Epithelial cell of prostate (primary cell): ENCODE data around the gene C2orf92.
"Not testable (repeated sequence)": the region's sequence is repeated elsewhere in the genome, so short reads cannot be mapped to it uniquely, and the experiment has no call there.

Experiments
- DNase-seq: peaks from one replicate; pipeline ENCODE4 v3.0.0-alpha.2; 2011; ENCODE audit warnings: low read depth, low spot score
- H3K27ac ChIP-seq: fragments of 450-650 bp; 2 replicates; pipeline ENCODE4 v1.5.1; 2017; ENCODE audit warnings: mild to moderate bottlenecking

Gene C2orf92

GRCh38 chr2:97688062-97688827 is 18.7 kb downstream of the C2orf92 start:
- DNase-seq = no peak
- H3K27ac ChIP-seq = no peak overlapping the region

GRCh38 chr2:97691166-97691565 is 21.7 kb downstream of the C2orf92 start:
- DNase-seq = no peak
- H3K27ac ChIP-seq = no peak overlapping the region

GRCh38 chr2:97693476-97693875 is 24.0 kb downstream of the C2orf92 start:
- no peak for DNase-seq
- H3K27ac ChIP-seq = no peak overlapping the region

- no peak overlapping the region for H3K27ac ChIP-seq
- no peak for DNase-seq
These were observed 26.2 kb downstream of the C2orf92 start for GRCh38 chr2:97695744-97696143.

- DNase-seq = no peak
- H3K27ac ChIP-seq = no peak overlapping the region
These were observed 28.0 kb downstream of the C2orf92 start for GRCh38 chr2:97697252-97698235.

GRCh38 chr2:97698530-97698929 is 29.0 kb downstream of the C2orf92 start:
- DNase-seq = no peak
- no peak overlapping the region for H3K27ac ChIP-seq

- H3K27ac ChIP-seq = no peak overlapping the region
- no peak for DNase-seq
These were observed 30.4 kb downstream of the C2orf92 start for GRCh38 chr2:97699765-97700444.

GRCh38 chr2:97701186-97701585 is 31.7 kb downstream of the C2orf92 start:
- H3K27ac ChIP-seq = no peak overlapping the region
- DNase-seq = no peak

GRCh38 chr2:97701851-97702465 is 32.4 kb downstream of the C2orf92 start:
- H3K27ac ChIP-seq = no peak overlapping the region
- no peak for DNase-seq

- no peak for DNase-seq
- H3K27ac ChIP-seq = no peak overlapping the region
These were observed 33.4 kb downstream of the C2orf92 start for GRCh38 chr2:97702731-97703470.

GRCh38 chr2:97703741-97704140 is 34.2 kb downstream of the C2orf92 start:
- no peak overlapping the region for H3K27ac ChIP-seq
- DNase-seq = no peak

GRCh38 chr2:97704989-97705388 is 35.5 kb downstream of the C2orf92 start:
- H3K27ac ChIP-seq = no peak overlapping the region
- DNase-seq = no peak

- H3K27ac ChIP-seq = no peak overlapping the region
- DNase-seq = no peak
These were observed 36.6 kb downstream of the C2orf92 start for GRCh38 chr2:97706112-97706511.

- DNase-seq = no peak
- H3K27ac ChIP-seq = no peak overlapping the region
These were observed 37.3 kb downstream of the C2orf92 start for GRCh38 chr2:97706708-97707345.

GRCh38 chr2:97707362-97708047 is 38.0 kb downstream of the C2orf92 start:
- no peak for DNase-seq
- no peak overlapping the region for H3K27ac ChIP-seq

GRCh38 chr2:97708048-97708380 is 38.5 kb downstream of the C2orf92 start:
- DNase-seq = no peak

GRCh38 chr2:97708608-97709007 is 39.1 kb downstream of the C2orf92 start:
- H3K27ac ChIP-seq = no peak overlapping the region
- no peak for DNase-seq

More at GRCh38 chr2:97708048-97708380, 38.5 kb downstream of the C2orf92 start:
- no peak overlapping the region for H3K27ac ChIP-seq

- H3K27ac ChIP-seq = no peak overlapping the region
- DNase-seq = no peak
These were observed 41.8 kb downstream of the C2orf92 start for GRCh38 chr2:97711394-97711711.

- not testable (repeated sequence) for DNase-seq, H3K27ac ChIP-seq
These were observed 42.7 kb downstream of the C2orf92 start for GRCh38 chr2:97712175-97712574.
